Posterior vena cava (tissue), 2 donors: ENCODE measurements around the gene ARID5B. TPM values are rescaled to one million over a fixed set of nuclear protein-coding genes. Genes with fewer than 3 reads are reported as not detected.

Experiments
- DNase-seq: peaks from one replicate; pipeline ENCODE4 v3.0.0-alpha.2; 2020; ENCODE audit warnings: low spot score
- intact Hi-C, 2 donors: fragments of 100-400 bp; cut with DNase I; formaldehyde crosslinking; loops; one replicate each; pipeline versions ENCODE4 v1.14.1 to v1.14.2; 2022 to 2023
- total RNA-seq, 2 donors: library from RNA; stranded (reverse); fragmentation: NEBNext Ultra II Directional; extraction: Animal tissue kit (Norgen Biotek cat#: 25700); gene quantifications; one replicate each; pipeline ENCODE4 v1.2.1, GENCODE V29; 2021
- donor health status: DM: yes; HTN: yes; CAD: no.
- donor health status: DM: yes; HTN: yes; CAD: no.

Gene ARID5B
- total RNA-seq, 2 donors from 2014 or later = 75.0 to 96.1 TPM

DNA sequence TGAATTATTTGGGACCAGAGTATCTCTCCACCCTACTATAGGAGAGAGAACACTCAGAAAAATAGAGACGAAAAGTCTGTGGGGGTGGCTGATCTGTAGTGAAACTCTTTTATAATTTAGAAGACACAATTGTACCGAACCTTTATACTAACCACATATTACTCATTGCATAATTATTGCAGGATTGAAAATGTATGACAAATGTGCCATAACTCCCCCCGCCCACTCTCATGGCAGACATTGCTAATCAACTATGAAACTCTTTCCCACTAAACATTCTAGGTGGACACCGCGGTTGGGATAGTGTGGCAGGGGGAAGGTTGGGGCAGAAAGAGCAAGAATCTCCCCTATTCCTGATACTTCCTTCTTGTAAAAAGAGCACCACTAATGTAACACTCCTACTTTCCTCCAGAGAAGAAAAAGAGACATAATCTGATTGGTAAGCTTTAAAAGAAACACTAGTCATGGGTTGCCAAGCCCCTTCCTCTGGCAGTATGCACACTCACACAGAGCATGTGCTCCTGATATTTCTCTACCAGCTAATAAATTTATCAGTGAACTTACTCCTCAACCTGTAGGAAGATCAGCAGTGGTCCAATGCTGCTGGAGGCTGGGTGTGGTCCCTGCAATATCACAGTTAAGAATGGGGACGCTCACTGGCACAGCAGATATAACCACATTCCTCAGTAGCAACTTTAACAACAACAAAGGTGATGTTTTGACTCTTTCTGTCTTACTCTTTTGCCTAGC is 18.7 kb upstream of the ARID5B start:
- DNase-seq = no peak
- intact Hi-C loops = loop anchor here in 1 of 2 donors (10.0 kb wide), 1 partner anchor 372 kb away; no protein-coding TSS in a partner anchor

DNA sequence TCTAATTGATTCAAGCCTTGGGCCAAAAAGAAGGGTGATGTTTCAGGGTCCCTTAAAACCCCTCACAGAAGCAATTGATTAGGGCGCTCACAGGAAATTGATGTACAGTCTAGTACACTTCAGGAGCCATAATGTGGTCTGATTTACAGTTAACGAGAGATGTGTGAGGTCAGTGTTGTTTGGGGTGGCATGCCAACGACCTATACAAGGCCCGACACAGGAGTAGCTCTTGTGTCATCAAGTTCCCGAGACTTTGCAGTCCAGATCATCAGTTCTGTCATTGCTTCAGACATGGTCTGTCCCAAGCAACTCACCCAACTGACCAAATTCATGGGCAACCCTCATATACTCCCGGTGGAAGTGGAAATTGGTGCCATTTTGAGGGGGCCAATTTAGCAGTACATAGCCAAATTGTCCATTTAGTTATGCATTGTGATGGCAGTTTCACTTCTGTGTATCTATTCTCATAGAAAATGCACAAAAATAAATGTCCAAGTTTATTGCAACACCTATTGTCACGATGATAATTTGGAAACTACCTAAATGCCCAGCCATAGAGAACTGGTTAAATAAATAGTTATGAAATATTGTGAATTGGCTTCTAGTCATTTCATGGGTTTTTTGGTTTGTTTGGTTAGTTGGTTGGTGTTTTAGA is 18.0 kb upstream of the ARID5B start:
- no peak for DNase-seq
- intact Hi-C loops = loop anchor here in 1 of 2 donors (10.0 kb wide), 1 partner anchor 371 kb away; no protein-coding TSS in a partner anchor

DNA sequence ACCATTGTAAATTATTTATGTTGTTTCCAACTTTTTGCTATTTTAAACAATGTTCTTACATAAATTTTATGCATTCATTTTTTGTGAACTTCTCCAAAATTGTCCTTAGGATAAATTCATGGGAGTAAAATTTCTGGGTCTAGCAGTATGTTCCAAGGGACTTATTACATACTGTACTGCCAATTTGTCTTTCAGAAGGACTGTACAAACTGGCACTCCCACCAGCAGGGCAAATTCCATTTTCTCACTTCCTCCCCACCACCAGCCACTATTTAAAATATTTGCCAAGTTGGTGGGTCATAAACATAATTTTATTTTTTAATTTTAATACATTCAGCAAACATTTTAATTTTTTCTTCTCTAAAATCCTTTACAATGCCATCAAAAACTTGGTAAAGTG is 13.7 kb upstream of the ARID5B start:
- intact Hi-C loops = loop anchor here in 1 of 2 donors (10.0 kb wide), 1 partner anchor 367 kb away; no protein-coding TSS in a partner anchor
- no peak for DNase-seq

DNA sequence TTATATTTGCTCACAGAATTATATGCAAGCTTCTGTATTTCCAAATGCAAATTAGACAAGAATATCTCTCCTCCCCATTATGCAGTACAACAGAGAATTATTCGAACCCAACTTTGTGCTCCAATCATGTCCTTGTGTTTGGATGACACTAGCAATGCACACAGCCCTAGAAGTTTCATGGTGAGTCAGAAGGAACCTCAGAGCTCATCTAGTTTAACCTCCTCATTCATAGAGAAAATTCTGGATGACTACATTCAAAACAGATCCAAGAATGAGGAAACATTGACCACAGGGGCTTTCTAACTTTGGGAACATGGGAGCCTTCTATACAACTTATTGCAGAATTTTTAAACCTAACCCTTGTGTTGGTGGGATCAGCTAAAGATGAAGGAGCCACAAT is 12.8 kb upstream of the ARID5B start:
- DNase-seq = no peak
- intact Hi-C loops = loop anchor here in 1 of 2 donors (10.0 kb wide), 1 partner anchor 366 kb away; no protein-coding TSS in a partner anchor

DNA sequence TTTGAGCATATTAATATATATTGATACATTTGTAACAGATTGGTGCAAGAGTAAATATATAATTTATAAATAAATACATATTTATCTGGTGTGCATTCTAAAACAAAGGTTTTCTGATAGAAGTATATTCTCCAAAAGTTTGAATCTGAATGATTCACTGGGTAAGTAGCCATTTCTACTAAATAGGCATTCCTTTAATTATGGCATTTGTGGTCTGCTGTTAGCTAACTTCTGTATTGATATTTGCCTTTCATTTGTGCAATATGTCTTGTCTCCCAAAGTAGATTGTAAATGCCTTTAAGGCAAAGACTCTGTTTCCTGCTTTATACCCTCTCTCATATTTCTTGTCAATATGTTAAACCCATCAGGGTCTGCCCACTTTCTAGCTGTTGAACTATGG is 11.1 kb upstream of the ARID5B start:
- no peak for DNase-seq
- intact Hi-C loops = no loop called here

DNA sequence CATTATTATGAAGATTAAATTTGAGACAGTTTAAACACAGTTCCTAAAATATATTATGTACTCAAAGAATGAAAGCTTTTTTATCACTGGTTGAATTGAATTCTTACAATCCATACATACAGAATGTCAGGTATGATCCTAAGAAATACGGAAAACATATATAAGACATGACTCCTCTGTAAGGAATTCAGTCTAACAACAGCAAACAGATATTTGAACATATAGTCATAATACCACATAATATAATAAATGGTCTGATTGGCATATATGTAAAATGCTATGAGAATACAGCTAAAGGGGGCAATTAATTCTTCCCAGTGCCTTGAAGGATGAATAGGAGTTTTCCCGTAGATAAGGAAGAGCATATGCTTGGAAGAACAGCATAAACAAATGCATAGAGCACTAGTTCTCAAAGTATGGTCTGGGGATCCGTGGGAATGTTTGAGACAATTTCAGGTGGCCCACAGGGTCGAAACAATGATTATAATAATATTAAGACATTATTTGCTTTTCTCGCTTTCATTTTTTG is 10.6 kb upstream of the ARID5B start:
- intact Hi-C loops = no loop called here

DNA sequence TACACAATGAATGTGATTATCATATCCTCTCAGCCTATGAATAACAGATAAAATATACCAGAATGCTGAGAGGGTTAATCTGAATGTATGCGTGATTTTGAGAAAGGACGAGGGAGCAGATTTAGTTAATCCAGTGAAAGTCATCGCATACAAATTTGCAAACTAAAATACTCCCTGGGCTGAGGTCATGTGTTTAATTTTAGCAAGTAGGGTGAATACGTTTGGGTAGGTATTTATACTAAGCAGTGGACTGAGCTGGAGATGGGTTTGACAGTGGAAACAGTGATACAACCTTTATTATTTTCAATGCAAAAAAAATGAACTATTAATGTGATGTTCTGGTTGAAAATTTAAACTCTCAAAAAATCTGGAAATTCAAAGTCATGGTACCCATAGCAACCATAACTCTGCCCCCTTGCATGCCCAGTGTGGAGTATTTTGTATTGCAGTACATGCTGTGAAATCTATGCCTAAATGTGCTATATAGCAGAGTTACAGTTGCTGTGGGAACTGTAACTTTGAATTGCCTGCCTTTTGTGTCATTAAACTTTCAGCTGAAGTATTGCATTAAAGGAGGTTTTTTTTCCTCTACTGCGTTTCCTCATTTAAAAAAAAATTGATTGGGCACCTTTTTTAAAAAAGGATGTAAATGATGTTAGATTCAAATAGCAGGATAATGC is 9.5 kb upstream of the ARID5B start:
- intact Hi-C loops = no loop called here
- DNase-seq = no peak

More for the DNA sequence above, 10.6 kb upstream of the ARID5B start:
- DNase-seq = no peak

DNA sequence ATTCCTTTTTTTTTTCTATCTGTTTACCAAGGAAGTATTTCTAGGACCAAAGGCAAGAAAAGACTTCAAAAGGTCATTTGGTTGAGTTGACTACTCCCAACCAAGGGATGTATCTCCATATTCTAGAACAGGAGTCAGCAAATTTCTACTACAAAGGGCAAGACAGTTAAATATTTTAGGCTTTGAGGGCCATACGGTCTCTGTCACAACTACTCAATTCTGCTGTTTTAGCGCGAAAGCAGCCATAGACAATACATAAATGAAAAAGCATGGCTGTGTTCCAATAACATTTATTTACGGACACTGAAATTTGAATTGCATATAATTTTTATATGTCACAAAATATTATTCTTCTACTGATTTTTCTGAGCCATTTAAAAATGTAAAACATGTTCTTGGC is 8.5 kb upstream of the ARID5B start:
- no peak for DNase-seq
- intact Hi-C loops = no loop called here

DNA sequence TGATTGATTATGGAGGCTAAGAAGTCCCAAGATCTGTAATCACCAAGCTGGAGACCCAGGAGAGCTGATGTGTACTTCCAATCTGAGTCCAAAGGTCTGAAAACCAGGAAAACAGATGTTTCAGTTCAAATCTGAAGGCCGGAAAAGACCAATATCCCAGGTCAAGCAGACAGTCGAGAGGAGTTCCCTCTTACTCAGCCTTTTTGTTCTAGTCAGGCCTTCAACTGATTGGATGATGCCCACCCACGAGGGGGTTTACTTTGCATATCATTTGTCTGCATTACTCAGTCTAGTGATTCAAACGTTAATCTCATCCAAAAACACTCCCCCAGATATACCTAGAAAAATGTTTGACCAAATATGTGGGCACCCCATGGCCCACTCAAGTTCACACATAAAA is 7.4 kb upstream of the ARID5B start:
- no peak for DNase-seq
- intact Hi-C loops = no loop called here

DNA sequence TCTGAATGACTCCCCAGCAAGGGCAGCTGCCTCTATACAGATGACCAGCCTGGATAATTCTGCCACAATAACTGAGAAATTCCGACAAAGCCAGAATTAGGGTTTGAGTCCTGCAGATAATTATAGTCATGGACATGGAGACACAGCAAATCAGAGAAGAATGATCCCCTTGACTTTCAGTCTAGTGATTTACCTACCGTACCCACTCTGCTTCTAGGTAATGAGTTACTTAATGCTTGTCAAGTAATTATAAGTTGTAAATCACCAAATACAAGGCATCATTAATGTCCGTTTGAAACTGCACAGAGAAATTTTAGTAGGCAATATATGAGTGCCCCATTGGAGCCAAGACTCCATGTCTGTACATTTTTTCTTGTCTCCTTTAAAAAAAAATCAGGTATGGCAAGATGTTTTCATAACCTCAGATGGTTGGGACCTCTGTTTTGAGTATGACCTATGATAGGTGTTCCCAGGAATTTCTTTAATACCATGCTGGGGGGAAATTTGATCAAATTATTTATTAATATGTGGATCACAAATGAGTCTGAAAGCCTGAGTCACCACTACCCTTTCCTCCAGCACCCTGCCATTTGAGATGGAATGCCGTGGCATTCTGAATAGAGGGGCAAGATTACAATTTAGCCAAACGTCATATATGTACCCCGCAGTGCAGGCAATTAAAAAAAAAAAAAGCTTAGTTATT is 5.5 kb upstream of the ARID5B start:
- intact Hi-C loops = no loop called here
- DNase-seq = no peak

DNA sequence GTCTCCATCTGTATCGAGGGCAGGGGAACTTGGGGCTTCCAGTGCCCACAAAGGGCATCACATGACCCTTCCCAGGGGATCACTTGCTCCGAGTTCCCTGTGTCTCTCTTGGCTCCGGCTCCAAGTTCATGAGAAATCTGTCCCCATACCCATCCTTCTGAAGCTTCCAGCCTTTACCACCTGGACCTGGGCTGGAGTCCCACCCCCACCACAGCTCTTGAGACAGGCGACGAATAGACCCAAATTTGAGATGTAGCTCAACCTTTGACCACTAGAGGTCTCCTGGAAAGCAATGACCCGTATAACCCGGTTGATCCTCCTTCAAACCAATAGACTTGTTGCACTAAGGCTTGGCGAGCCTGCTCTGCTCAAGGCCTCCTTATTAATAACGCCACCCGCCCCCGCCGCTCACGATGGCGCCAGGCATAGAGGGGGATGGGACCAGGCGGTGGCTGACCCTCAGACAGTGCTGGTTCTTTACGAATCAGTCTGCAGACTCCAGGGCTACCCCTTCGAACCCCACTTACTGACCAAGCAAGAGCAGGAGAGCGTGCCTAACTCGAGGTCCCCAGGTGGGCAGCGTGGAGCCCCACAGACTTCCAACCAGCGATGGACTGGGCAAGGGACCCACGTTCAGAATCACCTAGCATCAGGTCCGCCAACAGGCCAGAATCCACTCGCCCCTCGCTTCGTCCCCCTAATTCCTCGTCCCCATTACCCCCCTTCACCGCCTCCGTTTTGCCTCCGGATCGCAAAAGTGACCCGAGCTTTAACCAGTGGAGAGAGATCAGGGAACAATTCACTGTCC is 4.4 kb upstream of the ARID5B start:
- intact Hi-C loops = no loop called here
- DNase-seq = peak; percentile 87

DNA sequence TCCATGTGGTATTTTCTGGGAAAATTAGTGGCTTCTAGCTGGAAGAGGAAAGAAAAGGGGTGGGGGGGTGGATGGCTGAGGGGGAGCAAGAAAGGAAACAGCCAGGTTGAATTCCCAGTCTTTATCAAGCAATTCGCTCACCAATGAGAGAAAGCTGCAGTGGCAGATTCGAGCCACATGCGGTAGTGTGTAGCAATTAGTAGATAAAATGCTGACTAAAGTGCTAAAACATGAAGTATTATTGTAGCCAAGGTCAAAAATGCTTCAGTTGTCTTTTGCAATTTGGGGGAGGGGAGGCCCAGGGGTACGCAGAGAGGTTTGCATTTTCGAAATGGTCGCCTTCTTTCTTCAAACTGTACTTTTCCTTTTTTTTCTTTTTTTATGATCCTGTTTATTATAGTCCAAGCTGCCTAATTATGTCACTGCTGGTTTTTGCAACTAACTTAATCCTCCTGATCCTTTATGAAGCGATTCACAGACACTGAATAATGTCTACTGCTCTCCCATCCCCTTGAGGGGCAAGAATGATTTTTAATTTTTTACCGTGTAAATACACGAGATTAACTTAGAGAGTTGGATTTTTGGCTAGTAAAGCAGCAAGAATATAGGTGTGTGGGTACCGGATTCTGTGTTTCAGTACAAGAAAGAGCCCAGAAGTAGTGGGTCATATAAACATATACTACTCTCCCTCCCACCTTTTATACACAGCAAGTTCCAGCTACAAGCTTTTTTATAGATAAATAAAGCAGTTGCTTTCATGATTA is 3.6 kb upstream of the ARID5B start:
- intact Hi-C loops = no loop called here

DNA sequence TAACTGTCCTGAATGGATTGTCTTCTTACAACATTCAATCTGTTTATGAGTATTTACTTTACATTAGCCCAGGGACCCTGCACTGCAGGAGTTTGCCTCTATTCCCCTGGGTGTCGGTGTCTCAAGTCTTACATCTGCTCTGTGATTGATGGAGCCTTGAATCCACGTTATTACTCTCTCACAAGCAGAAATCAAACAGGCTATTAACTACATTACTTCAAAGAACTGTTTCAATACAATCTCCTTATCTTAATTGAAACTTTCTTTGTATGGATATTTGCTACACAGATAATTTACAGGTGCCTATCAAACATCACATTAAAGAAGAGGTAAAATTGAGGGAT is 3.1 kb upstream of the ARID5B start:
- intact Hi-C loops = no loop called here
- no peak for DNase-seq

More for the DNA sequence above, 3.6 kb upstream of the ARID5B start:
- no peak for DNase-seq

DNA sequence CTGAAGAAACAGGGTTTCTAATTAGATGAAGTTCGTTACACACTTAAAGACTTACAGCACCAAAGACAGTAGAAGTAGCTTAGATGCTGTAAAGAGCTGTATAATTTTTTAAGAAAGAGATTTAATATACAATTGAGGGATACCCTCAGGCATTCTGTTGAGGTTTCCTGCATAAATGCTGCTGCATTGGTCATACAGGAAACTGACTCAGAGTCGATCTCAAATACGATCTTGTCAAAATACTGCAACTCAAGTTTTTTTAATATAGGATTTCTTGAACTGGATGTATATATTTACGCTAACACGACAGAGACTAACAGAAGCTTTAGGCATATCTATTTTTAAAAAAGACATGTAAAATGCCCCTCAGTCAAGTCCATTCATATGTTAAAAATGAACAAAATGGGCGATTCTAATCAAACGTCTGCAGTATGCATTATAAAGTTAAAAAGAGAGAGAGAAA is 2.4 kb upstream of the ARID5B start:
- intact Hi-C loops = no loop called here
- no peak for DNase-seq

DNA sequence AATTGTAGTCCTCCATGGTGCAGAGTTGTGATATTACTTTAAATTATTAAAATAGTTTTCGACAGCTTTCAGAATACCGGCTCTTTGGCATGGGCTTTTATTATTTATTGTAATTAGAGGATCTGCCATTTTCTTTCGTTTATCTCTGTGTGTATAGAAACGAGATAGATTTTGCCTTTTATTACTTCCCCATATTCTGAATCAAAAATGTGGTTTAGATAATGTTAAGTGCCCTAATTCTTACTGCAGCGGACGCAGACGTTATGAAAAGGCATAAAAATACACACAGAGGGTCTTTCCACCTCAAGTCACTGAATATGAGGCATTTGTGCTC is 1.9 kb upstream of the ARID5B start:
- no peak for DNase-seq
- intact Hi-C loops = no loop called here

DNA sequence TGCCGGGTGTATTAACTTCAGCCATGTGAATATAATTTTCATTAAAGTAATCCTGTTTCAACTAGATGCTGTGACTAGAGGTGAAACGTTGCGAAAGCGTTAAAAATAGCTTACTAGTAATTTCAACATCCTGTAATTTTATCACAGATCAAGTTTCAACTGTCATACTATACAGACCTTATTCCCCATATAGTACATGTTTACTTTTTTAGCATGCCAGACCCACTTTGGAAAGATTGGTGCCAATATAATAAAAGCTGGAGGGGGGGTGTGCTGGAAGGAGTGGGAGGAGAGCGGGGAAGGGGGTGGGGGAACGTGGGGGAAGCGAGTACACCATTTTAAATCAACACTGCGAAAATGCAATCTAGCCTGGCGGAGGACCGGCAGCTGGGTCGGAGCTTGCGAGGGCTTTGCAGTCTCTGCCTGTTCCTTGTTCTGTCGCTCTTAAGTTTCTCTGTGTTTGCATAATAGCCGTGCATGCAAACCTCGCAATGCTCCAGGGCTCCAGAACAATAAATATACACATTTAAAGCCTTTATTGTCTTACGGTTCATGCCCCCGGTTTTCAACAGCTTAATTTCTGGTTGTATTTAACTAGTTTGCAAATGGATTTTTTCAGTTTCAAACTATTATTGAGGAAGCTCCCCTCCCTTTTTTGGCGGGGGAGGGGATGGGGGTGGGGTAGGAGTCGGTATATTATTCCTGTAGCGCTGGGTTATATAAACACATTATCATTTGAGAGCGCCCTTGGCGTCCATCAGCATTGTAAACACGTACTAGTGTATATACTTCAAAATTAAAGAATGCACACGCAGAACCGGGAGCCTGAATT is 1.3 kb upstream of the ARID5B start:
- intact Hi-C loops = loop anchor here (5.0 to 10.0 kb wide), 2 partner anchors 135 to 147 kb away; no protein-coding TSS in a partner anchor
- DNase-seq = no peak

DNA sequence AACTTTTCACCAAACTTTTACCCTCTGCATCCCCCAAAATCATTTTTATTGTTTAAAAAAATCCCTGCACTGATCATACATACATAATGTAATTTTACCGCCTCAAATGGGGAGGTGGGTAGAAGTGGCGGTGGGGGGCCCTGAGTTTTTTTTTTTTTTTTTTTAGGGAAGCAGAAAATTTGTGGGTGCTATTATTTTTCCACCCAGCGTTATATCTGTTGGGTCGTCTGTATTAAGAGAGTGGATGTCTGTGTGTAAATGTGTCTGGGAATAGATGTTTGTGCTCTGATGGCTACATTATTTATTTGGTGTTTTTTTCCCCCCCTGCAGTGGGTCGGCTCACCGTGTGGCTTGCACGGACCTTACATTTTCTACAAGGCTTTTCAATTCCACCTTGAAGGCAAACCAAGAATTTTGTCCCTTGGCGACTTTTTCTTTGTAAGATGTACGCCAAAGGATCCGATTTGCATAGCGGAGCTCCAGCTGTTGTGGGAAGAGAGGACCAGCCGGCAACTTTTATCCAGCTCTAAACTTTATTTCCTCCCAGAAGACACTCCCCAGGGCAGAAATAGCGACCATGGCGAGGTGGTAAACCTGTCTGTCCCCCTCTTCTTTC is 438 bp downstream of the ARID5B start:
- intact Hi-C loops = loop anchor here (5.0 to 10.0 kb wide), 2 partner anchors 133 to 145 kb away; no protein-coding TSS in a partner anchor
- no peak for DNase-seq
